Measurements from ENCODE around the gene SYDE1.

DNA sequence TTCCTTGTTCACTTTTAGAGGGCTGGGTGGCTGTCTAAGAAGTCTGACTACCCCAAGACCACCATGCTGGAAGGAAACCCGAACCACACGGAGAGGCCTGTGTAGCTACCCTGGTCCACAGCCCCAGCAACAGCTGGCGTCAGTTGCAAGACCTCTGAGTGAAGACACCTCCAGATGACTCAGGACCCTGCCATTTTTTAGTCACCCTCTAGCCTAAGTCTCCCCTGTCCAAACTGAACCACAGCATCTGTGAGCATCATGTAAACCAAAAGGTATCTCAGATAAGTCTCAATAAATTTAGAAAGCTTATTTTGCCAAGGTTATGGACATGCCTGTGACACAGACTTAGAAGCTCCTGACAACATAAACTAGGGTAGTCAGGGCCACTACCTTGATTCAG, 2.2 kb upstream of the SYDE1 start:
- TF ChIP-seq EZH2 (IDR thresholded peaks at IDR 0.05; ENCODE audit: insufficient read depth, poor library complexity, severe bottlenecking) (no peak), EZH2phosphoT487 (IDR thresholded peaks at IDR 0.05; ENCODE audit: insufficient read depth, low read depth) (no peak)

Measured in GM23248 (cell line).